HG02678 (cell line): ENCODE data around the gene RGS11.

ENCODE experiments used
- ATAC-seq: cut with Tn5 transposase; IDR thresholded peaks from one replicate; pipeline ENCODE4 v1.9.1; 2021; ENCODE audit warnings: mild to moderate bottlenecking, moderate library complexity; ENCODE audit not compliant: unreplicated experiment

The RGS11 gene

DNA sequence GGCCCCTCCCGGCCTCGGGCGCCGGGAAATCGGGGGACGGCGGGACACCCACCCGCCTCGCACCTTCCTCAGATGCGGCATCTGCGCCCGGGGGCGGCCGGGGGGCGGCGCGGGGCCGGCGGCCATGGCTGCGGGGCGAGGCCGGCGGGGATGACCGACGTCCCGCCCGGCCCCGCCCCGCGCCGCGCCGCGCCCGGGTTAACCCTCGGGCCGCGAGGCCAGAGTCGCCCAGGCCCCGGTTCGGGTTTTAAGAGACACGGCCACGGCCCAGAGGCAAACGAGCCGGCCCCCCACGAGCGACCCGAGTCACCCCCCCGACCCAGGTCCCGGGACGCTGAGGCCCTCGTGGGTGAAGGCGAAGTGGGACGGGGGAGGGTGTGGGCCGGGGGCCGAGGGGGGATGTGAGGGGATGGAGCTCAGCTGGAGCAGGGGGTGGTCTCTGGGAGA is at the start of gene RGS11:
TSS of gene RGS11 (minus strand) at position 159 of the 447 bp plus-strand sequence. CDS start at position 126, 33 bp downstream.
- ATAC-seq: no peak

DNA sequence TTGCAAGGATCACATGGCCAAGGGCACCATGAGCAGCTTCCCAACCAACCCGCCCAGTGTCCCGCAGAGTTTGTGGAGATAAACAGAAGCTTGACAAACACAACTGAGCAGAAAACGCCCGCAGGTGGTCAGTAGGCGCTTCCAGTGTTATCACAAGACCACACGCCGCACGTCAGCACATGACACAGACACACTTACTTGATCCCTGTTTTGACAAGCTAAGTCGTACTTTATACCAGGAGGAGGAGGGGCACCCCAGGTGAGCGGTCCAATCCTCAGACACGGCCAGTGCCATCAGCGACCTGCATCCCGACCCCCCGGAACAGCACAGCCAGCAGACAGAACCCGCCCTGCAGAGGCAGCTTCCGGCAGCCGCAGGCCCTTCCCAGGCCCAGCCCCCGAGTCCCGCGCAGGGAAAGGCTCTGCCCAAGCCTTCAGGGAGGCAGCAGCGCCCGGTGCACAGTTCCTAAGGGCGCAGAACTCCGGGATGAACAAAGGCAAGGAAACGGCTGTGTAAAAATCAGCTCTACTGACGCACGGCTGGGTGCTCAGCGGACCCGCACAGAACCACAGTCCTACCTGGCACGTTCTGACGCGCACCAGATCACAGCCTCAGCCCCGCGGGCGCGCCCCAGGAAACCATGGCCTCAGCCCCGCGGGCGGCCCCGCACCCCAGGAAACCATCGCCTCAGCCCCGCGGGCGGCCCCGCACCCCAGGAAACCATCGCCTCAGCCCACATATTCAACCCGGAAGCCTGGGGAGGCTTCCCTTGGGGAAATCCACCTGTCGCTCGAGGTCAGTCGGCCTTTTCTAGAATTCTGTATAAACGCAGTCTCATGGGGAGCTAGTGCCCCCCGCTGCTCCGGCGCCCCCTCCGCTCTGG is 48.9 kb upstream of the RGS11 start:
- ATAC-seq: peak; percentile 56

GRCh38 chr16:324201-324450 is 48.4 kb upstream of the RGS11 start:
- ATAC-seq: no peak

- ATAC-seq: no peak
Measured at GRCh38 chr16:322476-323143, 46.9 kb upstream of the RGS11 start.

- no peak for ATAC-seq
Measured at GRCh38 chr16:321532-321931, 45.8 kb upstream of the RGS11 start.

DNA sequence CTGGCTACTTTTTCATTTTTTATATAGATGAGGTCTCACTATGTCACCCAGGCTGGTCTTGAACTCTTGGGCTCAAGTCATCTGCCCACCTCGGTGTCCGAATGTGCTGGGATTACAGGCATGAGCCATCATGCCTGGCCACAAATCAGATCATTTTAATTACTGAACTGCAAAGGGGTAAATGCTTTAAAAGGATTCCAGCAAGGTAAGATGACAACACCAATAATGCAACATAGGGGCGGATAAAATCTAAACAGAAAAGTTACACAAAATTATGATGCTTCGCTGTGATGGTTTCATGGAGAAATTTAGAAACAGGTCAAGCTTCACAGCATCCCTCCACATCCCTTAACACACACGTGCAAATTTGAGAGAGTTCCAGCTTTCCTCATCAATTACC is 44.5 kb upstream of the RGS11 start:
- no peak for ATAC-seq

DNA sequence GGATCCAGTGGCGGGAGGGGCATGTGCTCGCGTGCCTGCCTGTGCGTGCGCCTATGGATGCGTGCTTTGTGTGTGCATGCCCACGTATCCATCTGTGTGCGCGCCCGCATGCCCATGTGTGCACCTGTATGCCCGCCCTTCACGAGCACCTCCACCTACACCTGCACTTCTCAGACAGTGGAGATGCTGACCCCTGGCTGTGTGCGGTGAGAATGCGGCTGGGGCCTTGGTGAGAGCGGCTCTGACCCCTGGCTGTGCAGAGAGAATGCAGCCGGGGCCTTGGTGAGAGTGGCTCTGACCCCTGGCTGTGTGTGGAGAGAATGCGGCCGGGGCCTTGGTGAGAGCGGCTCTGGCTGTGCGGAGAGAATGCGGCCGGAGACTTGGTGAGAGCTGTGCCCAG is 42.9 kb upstream of the RGS11 start:
- ATAC-seq: no peak

- no peak for ATAC-seq
Measured at GRCh38 chr16:317583-317982, 41.8 kb upstream of the RGS11 start.

DNA sequence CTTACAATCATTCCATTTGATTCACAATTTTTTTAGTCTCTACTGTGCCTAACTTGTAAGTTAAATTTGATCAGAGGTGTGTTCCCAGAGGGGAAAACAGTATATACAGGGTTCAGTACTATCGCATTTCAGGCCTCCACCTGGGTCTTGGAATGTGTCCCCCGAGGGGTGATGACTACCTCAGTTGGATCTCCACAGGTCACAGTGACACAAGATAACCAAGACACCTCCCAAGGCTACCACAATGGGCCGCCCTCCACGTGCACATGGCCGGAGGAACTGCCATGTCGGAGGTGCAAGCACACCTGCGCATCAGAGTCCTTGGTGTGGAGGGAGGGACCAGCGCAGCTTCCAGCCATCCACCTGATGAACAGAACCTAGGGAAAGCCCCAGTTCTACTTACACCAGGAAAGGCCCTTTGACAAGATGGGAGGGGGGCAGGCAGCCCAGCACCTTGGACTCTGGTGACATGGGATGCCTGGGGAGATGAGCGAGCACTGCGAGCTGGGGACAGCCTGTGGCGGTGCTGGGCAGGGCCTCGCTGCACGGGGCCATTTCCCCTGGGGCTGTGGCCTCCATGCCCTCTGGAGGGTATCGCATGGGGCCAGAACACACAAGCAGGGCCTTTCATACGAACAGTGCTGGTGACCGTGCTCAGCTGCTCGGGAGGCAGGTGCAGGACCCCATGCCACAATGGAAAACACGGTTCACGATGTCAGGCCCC is 41.2 kb upstream of the RGS11 start:
- no peak for ATAC-seq

DNA sequence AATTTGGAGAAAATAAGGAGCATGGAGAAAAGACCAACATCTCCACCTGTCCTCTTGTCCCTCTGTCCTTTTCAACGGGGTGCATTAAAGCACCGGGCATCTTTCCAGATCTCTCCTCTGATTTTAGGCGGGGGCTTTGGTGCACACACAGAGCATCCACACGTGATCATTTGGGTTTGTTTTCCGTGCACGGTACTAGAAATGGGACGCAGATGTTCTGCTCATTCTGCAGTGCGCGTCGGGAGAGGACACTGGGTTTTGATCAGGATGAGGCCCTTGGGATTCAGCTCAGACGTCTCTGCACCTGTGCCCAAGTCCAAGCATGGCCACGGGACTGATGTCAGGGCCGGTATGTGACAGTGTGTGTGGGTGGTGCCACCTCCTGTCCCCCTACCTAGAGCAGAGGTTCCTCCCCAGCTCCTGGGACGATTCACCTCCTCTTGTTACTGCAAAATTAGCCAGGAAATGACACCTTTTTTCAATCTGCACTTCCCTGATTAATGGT is 39.1 kb upstream of the RGS11 start:
- ATAC-seq: no peak

DNA sequence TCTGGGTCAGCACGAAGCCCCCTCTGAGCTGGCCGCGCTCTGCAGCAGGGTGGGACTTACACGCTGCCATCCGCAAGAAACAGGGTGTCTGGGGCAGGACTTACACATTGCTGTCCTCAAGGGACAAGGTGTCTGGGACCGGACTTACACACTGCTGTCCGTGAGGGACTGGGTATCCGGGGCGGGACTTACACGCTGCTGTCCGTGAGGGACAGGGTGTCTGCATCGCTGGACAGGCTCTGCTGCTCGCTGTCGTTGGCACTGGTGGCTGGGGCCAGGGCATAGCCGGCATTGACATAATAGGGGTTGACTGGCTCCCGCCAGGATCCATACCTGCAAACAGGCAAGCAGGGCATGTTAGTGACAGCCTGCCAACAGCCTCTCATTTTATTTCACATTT is 38.6 kb upstream of the RGS11 start:
- ATAC-seq: no peak

GRCh38 chr16:311725-312124 is 36.0 kb upstream of the RGS11 start:
- no peak for ATAC-seq

- no peak for ATAC-seq
Measured at GRCh38 chr16:309476-309875, 33.7 kb upstream of the RGS11 start.

DNA sequence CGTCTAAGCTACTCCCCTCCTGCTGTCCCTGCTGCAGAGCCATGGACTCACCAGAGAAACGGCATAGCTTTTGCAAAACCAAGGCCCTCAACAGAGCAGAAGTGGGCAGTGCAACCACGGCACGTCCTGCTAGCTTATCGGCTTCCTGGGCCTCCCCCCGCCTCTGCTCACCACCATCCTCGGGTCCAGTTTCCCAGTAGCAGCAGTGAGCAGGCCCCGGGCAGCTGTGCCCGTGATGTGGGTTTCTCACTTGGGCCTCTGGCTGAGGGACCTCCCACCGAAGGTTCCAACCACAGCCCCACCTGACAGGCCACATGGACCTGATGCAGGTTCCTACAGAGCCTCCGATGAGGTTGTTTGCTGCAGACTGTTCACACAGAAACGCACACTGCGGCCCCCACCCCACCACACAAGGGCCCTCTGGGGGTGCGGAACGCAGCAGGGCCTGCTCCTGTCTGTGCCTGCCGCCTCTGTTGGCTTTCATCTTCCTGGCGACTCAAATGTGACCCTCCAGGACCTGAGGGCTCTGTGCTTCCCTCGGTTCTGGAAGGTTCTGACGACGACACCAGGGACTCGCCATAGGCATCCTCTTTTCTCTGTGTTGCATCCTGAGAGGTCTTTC is 32.1 kb upstream of the RGS11 start:
- ATAC-seq: no peak

- ATAC-seq: no peak
Measured at GRCh38 chr16:306911-307370, 31.2 kb upstream of the RGS11 start.

DNA sequence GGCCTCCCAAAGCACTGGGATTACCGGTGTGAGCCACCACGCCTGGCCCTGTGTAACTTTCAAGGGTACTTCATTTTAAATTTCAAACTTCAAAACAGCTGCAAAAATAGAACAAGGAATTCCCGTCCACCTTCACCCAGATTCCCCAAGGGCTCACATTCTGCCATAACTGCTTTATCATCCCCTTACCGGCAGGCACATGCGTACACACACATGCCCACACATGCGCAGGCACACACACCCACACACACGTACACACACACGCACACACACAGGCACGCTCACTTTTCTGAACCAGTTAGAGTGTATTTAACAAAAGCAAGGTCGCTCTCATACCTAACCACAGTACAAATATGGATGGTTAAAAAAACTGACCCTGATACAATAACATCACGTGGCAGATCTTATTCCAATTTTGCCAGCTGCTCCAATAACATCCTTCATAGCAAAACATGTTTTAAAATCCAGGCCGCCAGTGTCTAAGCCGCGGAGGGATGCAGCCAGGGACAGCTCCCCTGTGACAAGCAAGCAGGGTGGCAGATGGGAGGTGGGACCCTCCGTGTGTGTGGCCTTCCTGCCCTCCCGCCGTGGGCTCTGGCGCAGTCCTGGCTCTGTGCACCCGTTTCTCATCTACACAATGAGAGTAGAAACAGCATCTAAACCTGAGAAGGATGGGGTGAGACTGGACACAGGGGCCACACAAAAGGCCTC is 30.3 kb upstream of the RGS11 start:
- no peak for ATAC-seq

DNA sequence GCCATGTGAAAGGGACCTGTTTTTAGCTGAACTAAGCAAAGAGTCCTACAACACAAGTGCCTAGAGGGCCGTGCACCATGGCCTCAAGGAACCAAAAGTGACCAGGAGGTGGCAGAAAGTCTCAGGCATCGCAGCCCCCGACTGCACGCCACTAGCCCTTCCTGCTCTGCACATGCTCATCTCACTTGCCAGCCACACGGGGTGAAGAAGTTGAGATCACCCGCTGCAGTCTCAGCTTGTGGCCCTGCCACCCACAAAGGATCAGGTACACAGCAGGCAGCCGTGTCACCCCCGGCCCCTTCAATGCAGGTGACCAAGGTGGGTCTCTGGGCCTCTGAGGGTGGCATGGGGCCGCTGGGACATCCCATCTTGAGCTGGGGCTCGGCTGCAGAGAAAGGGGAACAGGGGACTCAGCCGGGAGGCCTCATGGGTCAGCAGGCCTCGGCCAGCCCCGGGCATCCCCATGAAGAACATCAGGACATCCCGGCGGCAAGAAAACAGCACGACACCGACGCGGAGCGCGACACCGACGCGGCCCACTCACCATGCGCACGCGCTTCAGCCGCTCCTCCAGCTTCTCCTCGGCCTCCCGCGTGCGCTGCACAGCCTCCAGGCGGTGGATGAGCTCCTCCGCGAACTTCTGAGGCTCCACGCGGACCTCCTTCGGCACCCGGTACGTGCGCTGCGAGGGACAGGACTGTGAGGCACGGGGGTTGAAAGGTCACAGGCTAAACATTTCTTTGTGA is 28.2 kb upstream of the RGS11 start:
- no peak for ATAC-seq

DNA sequence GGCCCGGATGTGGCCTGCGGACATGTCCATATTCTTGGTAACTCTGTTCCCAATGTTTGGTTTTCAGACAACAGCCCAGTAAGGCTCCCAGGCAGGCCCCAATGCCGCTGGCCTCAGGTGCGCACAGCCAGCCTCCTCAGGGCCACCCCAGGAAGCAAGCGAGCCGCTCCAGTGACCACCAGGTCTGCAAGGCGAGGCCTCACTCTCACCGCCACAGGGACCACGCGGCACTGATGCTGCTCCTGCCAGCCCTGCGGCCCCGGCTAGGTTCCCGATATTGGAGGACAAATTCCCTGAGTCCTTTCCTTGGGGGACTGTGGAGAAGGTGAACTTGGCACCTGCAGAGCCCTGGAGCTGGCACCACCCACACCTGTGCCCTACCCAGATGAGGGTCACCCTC is 26.2 kb upstream of the RGS11 start:
- no peak for ATAC-seq

DNA sequence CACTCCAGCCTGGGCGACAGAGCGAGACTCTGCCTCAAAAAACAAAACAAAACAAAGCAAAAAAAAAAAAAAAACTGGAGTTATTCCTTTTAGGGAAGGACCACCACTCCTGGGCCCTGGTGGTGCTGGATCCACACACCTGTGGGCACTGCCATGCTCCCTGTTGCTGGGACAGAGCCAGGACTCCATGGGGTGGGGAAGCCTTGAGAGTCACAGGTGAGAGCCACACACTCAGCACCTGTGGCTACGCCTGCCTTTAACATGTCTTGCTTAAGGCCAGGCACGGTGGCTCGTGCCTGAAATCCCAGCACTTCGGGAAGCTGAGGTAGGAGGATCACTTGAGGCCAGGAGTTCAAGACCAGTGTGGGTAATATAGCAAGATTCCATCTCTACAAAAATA is 25.5 kb upstream of the RGS11 start:
- no peak for ATAC-seq

GRCh38 chr16:297832-298231 is 22.1 kb upstream of the RGS11 start:
- no peak for ATAC-seq
